GM23248 (cell line): ENCODE data around the gene WBP11. TPM values are rescaled to one million over a fixed set of nuclear protein-coding genes. Genes with fewer than 3 reads are reported as not detected.

Experiments used
- DNase-seq: peaks from one replicate; pipeline ENCODE4 v3.0.0-alpha.2; 2015
- H2AFZ ChIP-seq: fragments of 200-600 bp; sonication (generic); 2 replicates; pipeline ENCODE4 v1.6.1; 2016; ENCODE audit warnings: antibody characterized with exemption
- H3F3A ChIP-seq: fragments of 200-600 bp; sonication (generic); 2 replicates; pipeline ENCODE4 v1.6.1; 2016; ENCODE audit warnings: mild to moderate bottlenecking, antibody characterized with exemption, mixed run types; ENCODE audit not compliant: insufficient read depth
- H3K27ac ChIP-seq: fragments of 200-600 bp; sonication (generic); 2 replicates; pipeline ENCODE4 v1.5.1; 2016; ENCODE audit warnings: mild to moderate bottlenecking
- H3K27me3 ChIP-seq: fragments of 200-600 bp; sonication (generic); replicated peaks from 2 replicates; pipeline ENCODE4 v1.6.1; 2016; ENCODE audit warnings: mild to moderate bottlenecking; ENCODE audit not compliant: insufficient read depth
- H3K36me3 ChIP-seq: fragments of 200-600 bp; sonication (generic); 2 replicates; pipeline ENCODE4 v1.6.1; 2016; ENCODE audit warnings: low read depth, mild to moderate bottlenecking
- H3K4me1 ChIP-seq: fragments of 200-600 bp; sonication (generic); 2 replicates; pipeline ENCODE4 v1.6.1; 2016; ENCODE audit warnings: mild to moderate bottlenecking; ENCODE audit not compliant: insufficient read depth
- H3K4me2 ChIP-seq: fragments of 200-600 bp; sonication (generic); one replicate; pipeline ENCODE4 v1.6.1; 2016; ENCODE audit warnings: mild to moderate bottlenecking; ENCODE audit not compliant: unreplicated experiment
- H3K4me3 ChIP-seq: fragments of 200-600 bp; sonication (generic); 2 replicates; pipeline ENCODE4 v1.5.1; 2016; ENCODE audit warnings: mild to moderate bottlenecking
- H3K79me2 ChIP-seq: fragments of 200-600 bp; sonication (generic); 2 replicates; pipeline ENCODE4 v1.6.1; 2016; ENCODE audit warnings: mild to moderate bottlenecking; ENCODE audit not compliant: insufficient read depth
- H3K9ac ChIP-seq: fragments of 200-600 bp; sonication (generic); 2 replicates; pipeline ENCODE4 v1.6.1; 2016; ENCODE audit warnings: mild to moderate bottlenecking
- H3K9me2 ChIP-seq: fragments of 200-600 bp; sonication (generic); 2 replicates; pipeline ENCODE4 v1.6.1; 2016; ENCODE audit warnings: mixed run types, mild to moderate bottlenecking, moderate library complexity; ENCODE audit not compliant: insufficient read depth
- H3K9me3 ChIP-seq: fragments of 200-600 bp; sonication (generic); one replicate; pipeline ENCODE4 v1.6.1; 2017; ENCODE audit warnings: low read depth
- H4K20me1 ChIP-seq: fragments of 200-600 bp; sonication (generic); 2 replicates; pipeline ENCODE4 v1.6.0; 2016; ENCODE audit not compliant: insufficient read depth
- EZH2 ChIP-seq: fragments of 200-600 bp; sonication (generic); IDR thresholded peaks from 2 replicates; pipeline ENCODE4 v1.6.1; 2018; ENCODE audit warnings: antibody characterized with exemption, mild to moderate bottlenecking; ENCODE audit not compliant: insufficient read depth, poor library complexity, severe bottlenecking
- EZH2phosphoT487 ChIP-seq: fragments of 200-600 bp; sonication (generic); IDR thresholded peaks from 2 replicates; pipeline ENCODE4 v1.6.1; 2018; ENCODE audit warnings: antibody characterized with exemption, moderate library complexity, mild to moderate bottlenecking, low read depth; ENCODE audit not compliant: insufficient read depth
- WGBS, 2 experiments: methylation state at CpG; one replicate each; pipeline ENCODE4 v1.1.6; 2015 to 2017; ENCODE audit warnings: low lambda C conversion rate in 2 of 2, low coverage in 1 of 2; ENCODE audit errors: missing lambda C conversion rate in 2 of 2; 5-methylcytosine and 5-hydroxymethylcytosine counted together
- in situ Hi-C: fragments of 300-500 bp; cut with MboI; formaldehyde crosslinking; loops from 2 replicates; pipeline ENCODE4 v1.15.0; 2020
- polyA plus RNA-seq: library from polyadenylated mRNA; unstranded; fragments of >200 nt; fragmentation: Nextera tagmentation; extraction: Ambion mirVana; gene quantifications from 2 replicates; pipeline ENCODE4 v1.2.1, GENCODE V29; 2016
- total RNA-seq: library from RNA; depleted of rRNA; stranded (reverse); fragments of >200 nt; shearing (Covaris generic); gene quantifications from 2 replicates; pipeline ENCODE4 v1.2.3, GENCODE V29; 2014

WBP11 gene
- total and polyA plus RNA-seq, 2 experiments from 2014 or later = 5.5 to 44.0 TPM

DNA sequence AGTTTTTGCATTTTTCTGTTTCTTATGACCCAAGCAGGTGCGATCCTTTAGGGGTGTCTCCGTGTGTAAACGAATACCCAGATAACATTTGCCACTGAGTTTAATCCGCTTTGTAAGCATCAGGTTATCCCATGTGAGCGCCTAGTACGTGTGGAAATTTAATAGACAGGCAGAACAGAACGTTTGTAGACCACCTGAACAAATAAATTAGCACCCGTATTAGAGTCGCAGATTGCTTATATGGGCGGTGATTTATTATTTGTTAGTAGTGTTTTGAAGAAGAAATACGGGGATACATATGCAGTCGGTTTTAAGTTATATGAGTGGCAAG is 517 bp upstream of the WBP11 start:
- H3K9me2 ChIP-seq = no peaks in the 10 kb centered on the region
- no peaks in the 10 kb centered on the region for H3K9me3 ChIP-seq
- peaks cover 8% of the 10 kb centered on the region; the same call in 1 of the 2 replicates for H3K36me3 ChIP-seq
- in situ Hi-C loops = no loop called here
- WGBS, 2 experiments = 0 to 2% methylated on average over 12 of the region's 12 CpGs
- peak overlapping the region; percentile 90 for H3K4me2 ChIP-seq
- peaks cover 45% of the 10 kb centered on the region for H3K79me2 ChIP-seq
- peak overlapping the region; percentile 99 for H3K9ac ChIP-seq
- no peak for DNase-seq
- H3K27ac ChIP-seq = peak overlapping the region; percentile 98
- TF ChIP-seq EZH2 (no peak), EZH2phosphoT487 (no peak)
- 0 out of 2 replicates have a peak, but pooled peaks cover 4% of the 10 kb centered on the region for H3F3A ChIP-seq
- H3K27me3 ChIP-seq = no peaks in the 10 kb centered on the region
- peak overlapping the region; percentile 87 for H3K4me3 ChIP-seq
- peaks cover 15% of the 10 kb centered on the region for H3K4me1 ChIP-seq
- H4K20me1 ChIP-seq = no peaks in the 10 kb centered on the region
- H2AFZ ChIP-seq = peak overlapping the region; percentile 99

GRCh38 chr12:14802721-14803010 is 612 bp downstream of the WBP11 start:
- H3K4me3 ChIP-seq = peak overlapping the region; percentile 87
- peak overlapping the region; percentile 98 for H3K27ac ChIP-seq
- peaks cover 20% of the 10 kb centered on the region for H3K36me3 ChIP-seq
- no peaks in the 10 kb centered on the region for H3K27me3 ChIP-seq
- peaks cover 56% of the 10 kb centered on the region for H3K79me2 ChIP-seq
- H3F3A ChIP-seq = 0 out of 2 replicates have a peak, but pooled peaks cover 4% of the 10 kb centered on the region
- H2AFZ ChIP-seq = peak overlapping the region; percentile 84
- no peaks in the 10 kb centered on the region for H3K9me2 ChIP-seq
- 1 to 2% methylated on average over 7 of the region's 7 CpGs for WGBS, 2 experiments
- in situ Hi-C loops = no loop called here
- peaks cover 15% of the 10 kb centered on the region for H3K4me1 ChIP-seq
- H4K20me1 ChIP-seq = no peaks in the 10 kb centered on the region
- peak overlapping the region; percentile 99 for H3K9ac ChIP-seq
- H3K4me2 ChIP-seq = peak overlapping the region; percentile 96
- no peak for DNase-seq
- TF ChIP-seq EZH2 = no peak
- no peak for TF ChIP-seq EZH2phosphoT487
- H3K9me3 ChIP-seq = no peaks in the 10 kb centered on the region

DNA sequence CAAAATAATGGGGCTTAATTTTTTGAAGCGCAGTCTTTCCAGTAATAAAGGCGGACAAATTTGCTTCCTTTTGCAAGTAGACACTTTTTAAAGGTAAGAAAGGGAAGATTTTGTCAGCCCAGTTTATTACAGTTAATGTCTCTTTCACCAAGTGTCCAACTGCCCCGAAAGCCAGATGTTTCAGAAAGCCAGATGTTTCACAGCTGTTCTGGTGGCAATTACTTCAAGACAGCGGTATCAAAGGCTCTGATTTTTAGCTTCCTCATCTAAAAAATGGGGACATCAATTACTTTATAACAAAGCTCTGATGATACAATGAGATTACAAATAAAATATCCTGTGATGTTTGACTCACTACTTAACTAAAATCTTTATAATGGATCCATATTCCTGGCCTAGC is 1.0 kb downstream of the WBP11 start:
- H3K27me3 ChIP-seq = no peaks in the 10 kb centered on the region
- H3K9me2 ChIP-seq = no peaks in the 10 kb centered on the region
- H3F3A ChIP-seq = 0 out of 2 replicates have a peak, but pooled peaks cover 4% of the 10 kb centered on the region
- peak overlapping the region; percentile 99 for H3K9ac ChIP-seq
- in situ Hi-C loops = no loop called here
- peak overlapping the region; percentile 84; the same call in 1 of the 2 replicates for H2AFZ ChIP-seq
- DNase-seq = peak; percentile 28
- 26 to 28% methylated on average over 4 of the region's 4 CpGs for WGBS, 2 experiments
- H3K27ac ChIP-seq = peak overlapping the region; percentile 98
- no peaks in the 10 kb centered on the region for H4K20me1 ChIP-seq
- H3K4me3 ChIP-seq = peak overlapping the region; percentile 87
- peaks cover 23% of the 10 kb centered on the region for H3K36me3 ChIP-seq
- H3K9me3 ChIP-seq = no peaks in the 10 kb centered on the region
- H3K4me1 ChIP-seq = peaks cover 15% of the 10 kb centered on the region
- peak overlapping the region; percentile 96 for H3K4me2 ChIP-seq
- TF ChIP-seq EZH2phosphoT487 = no peak
- TF ChIP-seq EZH2 = no peak
- peaks cover 60% of the 10 kb centered on the region for H3K79me2 ChIP-seq

- Histone ChIP-seq H3F3A (no peaks in the 10 kb centered on the region), H3K9ac (no peak overlapping the region), H3K9me3 (no peaks in the 10 kb centered on the region), H3K79me2 (peaks cover 52% of the 10 kb centered on the region), H4K20me1 (no peaks in the 10 kb centered on the region), H3K4me1 (no peaks in the 10 kb centered on the region), H3K27ac (no peak overlapping the region), H2AFZ (no peak overlapping the region), H3K4me3 (no peak overlapping the region), H3K27me3 (no peaks in the 10 kb centered on the region), H3K9me2 (no peaks in the 10 kb centered on the region), H3K4me2 (no peak overlapping the region), H3K36me3 (peaks cover 81% of the 10 kb centered on the region)
- TF ChIP-seq EZH2phosphoT487 (no peak), EZH2 (no peak)
- in situ Hi-C loops = no loop called here
- WGBS, 2 experiments = 75 to 76% methylated on average over 4 of the region's 4 CpGs
- no peak for DNase-seq
Measured at GRCh38 chr12:14795028-14795448, 8.2 kb downstream of the WBP11 start.

DNA sequence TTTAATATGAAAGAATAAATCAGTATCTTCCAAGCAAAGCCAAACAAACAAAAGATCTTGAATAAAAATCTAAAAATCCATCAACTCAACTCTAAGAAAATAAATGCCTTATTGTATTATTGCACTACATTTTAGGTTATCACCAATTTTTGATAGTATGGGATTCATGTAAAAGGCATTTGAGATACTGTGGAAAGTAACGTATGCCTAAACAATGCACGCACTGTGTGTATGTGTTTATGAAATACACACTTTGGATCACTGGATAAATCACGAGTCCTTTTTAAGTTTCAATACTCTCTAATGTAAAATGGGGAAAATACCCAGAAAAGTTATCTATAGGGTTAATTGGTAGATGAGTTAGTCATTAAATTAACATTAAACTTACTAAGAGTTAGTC is 17.7 kb downstream of the WBP11 start:
- DNase-seq = no peak
- no peak overlapping the region for H3K4me2 ChIP-seq
- H4K20me1 ChIP-seq = no peaks in the 10 kb centered on the region
- no peak overlapping the region for H3K27ac ChIP-seq
- H3K79me2 ChIP-seq = no peaks in the 10 kb centered on the region
- no peak overlapping the region for H2AFZ ChIP-seq
- in situ Hi-C loops = no loop called here
- H3K9me2 ChIP-seq = no peaks in the 10 kb centered on the region
- H3K9me3 ChIP-seq = no peaks in the 10 kb centered on the region
- H3K4me1 ChIP-seq = no peaks in the 10 kb centered on the region
- no peak for TF ChIP-seq EZH2phosphoT487
- TF ChIP-seq EZH2 = no peak
- 93 to 97% methylated on average over 3 of the region's 3 CpGs for WGBS, 2 experiments
- H3K27me3 ChIP-seq = no peaks in the 10 kb centered on the region
- peaks cover 58% of the 10 kb centered on the region for H3K36me3 ChIP-seq
- peaks cover 13% of the 10 kb centered on the region; the same call in 1 of the 2 replicates for H3F3A ChIP-seq
- no peak overlapping the region for H3K9ac ChIP-seq
- no peak overlapping the region for H3K4me3 ChIP-seq
